Naive B cell (primary cell): Measurements from ENCODE around the gene KIAA0040. TPM values are rescaled to one million over a fixed set of nuclear protein-coding genes. Genes with fewer than 3 reads are reported as not detected.

Source experiments
- ATAC-seq, 2 donors: fragments of 150-1000 bp; cut with Tn5 transposase; 2 replicates each; pipeline ENCODE4 v1.10.0; 2021; ENCODE audit warnings: low read depth in 2 of 2, mild to moderate bottlenecking in 2 of 2, moderate library complexity in 2 of 2
- DNase-seq: peaks from one replicate; pipeline ENCODE4 v3.0.0; 2022
- H3K27ac Mint-ChIP-seq, 6 donors: one replicate each; pipeline ENCODE4 v1.8.0; 2020 to 2022; ENCODE audit warnings: mild to moderate bottlenecking in 6 of 6, mixed read lengths in 6 of 6, moderate library complexity in 5 of 6, inconsistent platforms in 2 of 6
- H3K27me3 Mint-ChIP-seq, 3 donors: one replicate each; pipeline ENCODE4 v1.8.0; 2021 to 2022; ENCODE audit warnings: mixed read lengths in 3 of 3, mild to moderate bottlenecking in 1 of 3
- H3K36me3 Mint-ChIP-seq, 2 donors: one replicate each; pipeline ENCODE4 v1.8.0; 2020 to 2022; ENCODE audit warnings: mixed read lengths in 2 of 2, inconsistent platforms in 1 of 2, mild to moderate bottlenecking in 1 of 2
- H3K4me1 Mint-ChIP-seq, 3 donors: one replicate each; pipeline ENCODE4 v1.8.0; 2020 to 2022; ENCODE audit warnings: mixed read lengths in 3 of 3, inconsistent platforms in 1 of 3, mild to moderate bottlenecking in 1 of 3, moderate library complexity in 1 of 3
- H3K4me3 Mint-ChIP-seq, 8 donors: one replicate each; pipeline ENCODE4 v1.8.0; 2020 to 2022; ENCODE audit warnings: mild to moderate bottlenecking in 8 of 8, mixed read lengths in 8 of 8, moderate library complexity in 8 of 8, inconsistent platforms in 2 of 8
- H3K9me3 Mint-ChIP-seq, 7 donors: one replicate each; pipeline ENCODE4 v1.8.0; 2020 to 2022; ENCODE audit warnings: mixed read lengths in 7 of 7, mild to moderate bottlenecking in 5 of 7, inconsistent platforms in 2 of 7, moderate library complexity in 1 of 7
- polyA plus RNA-seq, 6 donors: library from polyadenylated mRNA; unstranded; fragments of 300-500 nt; fragmentation: Illumina TruSeq; gene quantifications; one replicate each; pipeline ENCODE4 v1.2.3, GENCODE V29; 2021; ENCODE audit warnings: low read depth in 6 of 6

KIAA0040 gene
- polyA plus RNA-seq = 100 to 1,000 TPM in 5 of 6 donors, 10 to 100 TPM in 1; 97.1 to 182 (median 140) TPM

DNA sequence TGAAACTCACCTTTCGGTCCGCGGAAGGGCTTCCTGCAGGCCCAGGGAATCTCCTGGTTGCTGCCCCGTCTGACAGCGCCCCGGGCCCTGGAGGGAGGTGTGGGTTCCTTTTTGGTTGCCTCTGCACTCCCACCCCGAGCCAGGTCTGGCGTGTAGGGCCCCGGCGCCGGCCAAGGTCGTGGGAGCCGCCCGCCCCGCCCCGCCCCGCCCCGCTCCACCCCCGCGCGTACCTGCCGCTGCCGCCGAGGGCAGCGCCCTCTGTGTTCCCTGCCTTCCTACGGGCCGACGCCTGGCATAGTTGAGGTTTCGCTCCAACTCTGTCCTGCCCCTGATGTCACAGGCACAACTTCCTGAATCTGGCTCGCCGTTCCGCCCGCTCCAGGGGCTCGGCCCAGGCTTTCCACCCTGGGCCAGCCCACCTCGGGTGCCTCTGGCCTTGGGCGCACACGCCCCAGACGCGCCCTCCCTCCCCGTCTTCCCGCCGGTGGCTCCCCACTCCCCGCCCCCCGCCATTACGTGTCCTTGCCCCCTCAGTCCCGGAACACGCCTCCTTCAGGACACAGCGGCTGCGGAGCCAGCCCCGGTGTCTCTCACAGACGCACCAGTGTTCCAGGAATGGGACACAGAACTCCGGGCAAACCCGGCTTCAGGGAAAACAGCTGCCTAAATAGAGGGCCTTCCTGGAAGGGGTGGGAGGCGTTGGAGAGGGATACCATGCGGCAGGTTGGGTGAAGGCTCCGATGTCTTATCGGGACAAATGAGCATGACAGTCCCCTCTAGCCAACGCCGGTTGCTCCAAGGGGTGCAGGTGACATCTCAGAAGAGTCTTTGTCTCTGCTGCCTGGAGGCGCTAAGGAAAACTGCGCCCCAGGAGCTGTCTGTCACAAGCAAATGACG lies at the start of gene KIAA0040:
Gene KIAA0040, minus strand, starts transcription at position 147 of the 897 bp plus-strand sequence. CDS start 31,763 bp downstream, outside the sequence.
- DNase-seq = peak; percentile 60
- H3K9me3 Mint-ChIP-seq = no peaks in the 10 kb centered on the region
- H3K36me3 Mint-ChIP-seq = peaks cover 19 to 24% of the 10 kb centered on the region in 2 donors
- peak within 1 kb of the TSS; percentile 89 to 98 (median 95) for H3K27ac Mint-ChIP-seq
- H3K4me1 Mint-ChIP-seq = peaks cover 80 to 85% (median 85%) of the 10 kb centered on the region in 3 donors
- H3K4me3 Mint-ChIP-seq = peak within 1 kb of the TSS; percentile 85 to 100 (median 99)
- ATAC-seq = peak; percentile 47 to 55
- no peaks in the 10 kb centered on the region for H3K27me3 Mint-ChIP-seq

DNA sequence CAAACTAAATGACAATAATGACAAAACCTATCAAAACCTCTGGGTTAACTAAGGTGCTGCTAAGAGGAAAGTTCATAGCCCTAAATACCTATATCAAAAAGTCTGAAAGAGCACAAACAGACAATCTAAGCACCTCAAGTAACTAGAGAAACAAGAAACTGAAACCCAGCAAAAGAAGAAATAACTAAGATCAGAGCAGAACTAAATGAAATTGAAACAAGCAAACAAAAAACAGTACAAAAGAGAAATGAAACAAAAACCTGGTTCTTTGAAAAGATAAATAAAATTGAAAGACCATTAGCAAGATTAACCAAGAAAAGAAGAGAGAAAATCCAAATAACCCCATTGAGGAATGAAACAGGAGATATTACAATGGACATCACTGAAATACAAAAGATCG lies 44.8 kb upstream of the KIAA0040 start:
- DNase-seq = peak; percentile 47
- H3K4me3 Mint-ChIP-seq = peak overlapping the region; percentile 1 to 78 (median 64)
- peaks cover 0 to 8% of the 10 kb centered on the region in 2 donors for H3K36me3 Mint-ChIP-seq
- no peaks in the 10 kb centered on the region for H3K27me3 Mint-ChIP-seq
- peak; percentile 85 to 88 for ATAC-seq
- H3K27ac Mint-ChIP-seq = peak overlapping the region; percentile 1 to 87 (median 58)
- peaks cover 0 to 16% (median 9%) of the 10 kb centered on the region in 7 donors for H3K9me3 Mint-ChIP-seq
- H3K4me1 Mint-ChIP-seq = peaks cover 50 to 72% (median 51%) of the 10 kb centered on the region in 3 donors

DNA sequence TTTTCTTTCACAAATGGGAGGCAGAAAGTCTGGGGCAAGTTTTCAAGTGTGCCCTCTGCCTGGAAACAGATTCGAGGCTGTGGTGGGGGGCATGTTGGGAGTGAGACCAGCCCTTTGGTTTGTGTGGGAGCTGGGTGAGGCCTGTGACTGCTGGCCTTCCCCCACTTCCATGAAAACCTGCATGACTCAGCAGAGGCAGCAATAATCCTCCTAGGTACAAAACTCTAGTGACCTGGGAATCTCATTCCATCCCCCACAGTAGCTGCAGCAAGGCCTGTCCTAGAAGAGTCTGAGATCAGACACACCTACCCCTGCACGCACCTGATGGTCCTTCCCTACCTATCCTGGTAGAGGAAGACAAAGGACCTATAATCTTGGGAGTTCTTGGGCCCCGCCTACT lies 42.1 kb upstream of the KIAA0040 start:
- no peak for ATAC-seq
- Mint-ChIP-seq H3K36me3 (peaks cover 0 to 8% of the 10 kb centered on the region in 2 donors), H3K4me3 (peak overlapping the region in 6 of 8 donors; percentile 59 to 80 (median 68)), H3K27ac (peak overlapping the region; percentile 9 to 90 (median 78)), H3K27me3 (no peaks in the 10 kb centered on the region), H3K9me3 (peaks cover 0 to 16% (median 9%) of the 10 kb centered on the region in 7 donors), H3K4me1 (peaks cover 63 to 83% (median 66%) of the 10 kb centered on the region in 3 donors)
- no peak for DNase-seq

DNA sequence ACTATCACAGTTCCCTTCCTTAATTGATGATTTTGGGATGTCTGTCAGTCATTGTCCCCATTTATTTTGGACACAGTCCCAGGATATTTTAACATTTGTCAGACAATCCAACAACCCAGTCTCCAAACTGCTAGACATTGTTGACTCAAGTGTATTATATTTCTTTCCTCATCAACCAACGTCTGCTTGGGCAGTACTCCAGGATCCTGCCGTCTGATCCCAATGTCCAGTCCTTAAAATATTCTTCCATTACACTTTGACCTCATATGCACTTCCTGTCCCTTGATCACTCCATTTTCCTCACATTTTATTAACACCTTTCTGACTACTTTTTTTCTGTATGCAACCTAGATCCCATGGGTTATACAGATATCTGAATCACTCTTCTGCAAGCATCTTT lies 39.8 kb upstream of the KIAA0040 start:
- Mint-ChIP-seq H3K27ac (peak overlapping the region in 4 of 6 donors; percentile 4 to 89 (median 50)), H3K9me3 (peaks cover 0 to 18% (median 5%) of the 10 kb centered on the region in 7 donors), H3K4me1 (peaks cover 76 to 91% (median 84%) of the 10 kb centered on the region in 3 donors), H3K36me3 (peaks cover 0 to 3% of the 10 kb centered on the region in 2 donors), H3K4me3 (no peak overlapping the region), H3K27me3 (no peaks in the 10 kb centered on the region)
- ATAC-seq (no peak), DNase-seq (no peak)

DNA sequence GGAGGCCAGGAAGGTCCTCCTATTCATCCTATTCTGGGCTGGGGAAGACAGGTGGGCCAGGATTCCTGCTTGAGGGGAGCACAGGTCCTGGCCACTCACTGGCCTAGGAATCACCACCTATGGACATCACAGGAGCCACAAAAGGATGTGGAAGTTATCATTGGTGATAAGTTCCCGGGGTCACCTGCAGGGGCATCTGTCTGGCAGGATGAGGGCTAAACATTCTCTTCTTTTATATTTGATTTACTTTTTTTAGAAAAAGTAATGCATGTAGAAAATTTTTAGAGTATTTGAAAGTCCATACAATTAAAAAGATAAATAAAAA lies 33.2 kb upstream of the KIAA0040 start:
- peak overlapping the region; percentile 80 to 99 (median 96) for H3K27ac Mint-ChIP-seq
- no peaks in the 10 kb centered on the region for H3K27me3 Mint-ChIP-seq
- DNase-seq (no peak), ATAC-seq (peak; percentile 4 to 17)
- peak overlapping the region; percentile 2 to 90 (median 78) for H3K4me3 Mint-ChIP-seq
- H3K36me3 Mint-ChIP-seq = no peaks in the 10 kb centered on the region
- peaks cover 71 to 96% (median 94%) of the 10 kb centered on the region in 3 donors for H3K4me1 Mint-ChIP-seq
- H3K9me3 Mint-ChIP-seq = peaks cover 0 to 5% (median 0%) of the 10 kb centered on the region in 7 donors

DNA sequence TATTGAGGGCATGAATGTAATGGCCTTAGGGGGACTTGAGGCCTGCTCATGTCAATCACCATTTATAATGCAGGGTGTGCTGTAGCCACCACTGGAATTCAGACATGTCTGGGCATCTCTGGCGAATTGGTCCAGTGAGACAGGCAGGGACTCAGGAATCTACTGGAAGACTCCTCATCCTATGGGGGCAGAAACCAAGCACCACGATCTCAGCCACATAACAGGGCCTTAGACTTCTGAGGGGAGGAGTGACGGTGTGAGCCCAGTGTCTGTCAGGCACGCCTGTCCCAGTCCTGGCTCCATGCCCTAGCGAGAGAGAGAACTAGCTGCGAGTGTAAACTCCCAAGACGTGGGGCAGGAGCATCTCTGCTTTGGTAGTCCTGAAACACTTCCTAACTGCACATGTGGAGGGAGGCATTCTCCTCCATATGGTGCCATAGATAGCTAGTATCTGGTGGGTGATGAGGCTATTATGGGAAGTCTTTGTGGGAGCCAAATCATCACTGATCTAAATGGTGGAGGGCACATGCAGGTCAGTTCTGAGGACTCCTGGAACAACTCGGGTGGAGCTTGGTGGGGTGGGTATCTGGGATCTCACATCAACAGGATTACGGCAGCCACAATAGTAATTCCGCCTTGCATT lies 29.8 kb upstream of the KIAA0040 start:
- peak overlapping the region in 2 of 6 donors; percentile 44 to 59 for H3K27ac Mint-ChIP-seq
- peaks cover 71 to 96% (median 94%) of the 10 kb centered on the region in 3 donors for H3K4me1 Mint-ChIP-seq
- no peak overlapping the region for H3K4me3 Mint-ChIP-seq
- no peaks in the 10 kb centered on the region for H3K36me3 Mint-ChIP-seq
- DNase-seq (no peak), ATAC-seq (no peak)
- H3K9me3 Mint-ChIP-seq = peaks cover 0 to 2% (median 0%) of the 10 kb centered on the region in 7 donors
- H3K27me3 Mint-ChIP-seq = no peaks in the 10 kb centered on the region

DNA sequence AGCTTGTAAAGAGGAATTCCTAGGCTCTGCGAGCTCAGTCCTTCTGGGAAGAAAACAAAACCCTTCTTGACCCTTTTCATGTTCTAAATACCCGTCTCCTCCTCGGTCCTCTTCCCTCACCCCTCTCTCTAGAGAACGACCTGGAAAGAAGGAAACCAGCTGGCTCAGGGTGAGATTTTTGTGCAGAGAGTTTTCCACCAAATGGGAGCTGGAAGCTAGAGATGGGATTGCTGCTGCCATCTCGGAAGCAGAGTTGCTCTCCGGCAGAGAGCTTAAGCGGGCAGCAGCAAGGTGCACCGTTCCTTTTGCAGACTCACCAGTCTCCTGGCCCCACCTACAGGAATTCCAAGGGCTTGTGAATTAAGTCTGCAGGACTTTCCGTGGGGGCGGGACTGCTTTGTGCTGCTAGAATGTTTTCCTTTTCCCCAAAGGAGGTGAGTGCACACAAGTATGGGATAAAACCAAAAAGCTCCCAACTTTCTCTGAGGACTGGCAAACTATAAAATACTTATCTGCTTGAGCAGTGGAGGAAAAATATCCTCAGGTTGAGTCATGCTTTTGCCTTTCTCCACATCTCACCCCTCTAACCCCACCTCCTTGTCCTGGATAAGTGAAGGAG lies 29.1 kb upstream of the KIAA0040 start:
- peaks cover 68 to 92% (median 89%) of the 10 kb centered on the region in 3 donors for H3K4me1 Mint-ChIP-seq
- peak overlapping the region in 2 of 6 donors; percentile 14 to 68 for H3K27ac Mint-ChIP-seq
- no peaks in the 10 kb centered on the region for H3K36me3 Mint-ChIP-seq
- H3K4me3 Mint-ChIP-seq = peak overlapping the region in 1 of 8 donors; percentile 12
- H3K27me3 Mint-ChIP-seq = no peaks in the 10 kb centered on the region
- no peak for ATAC-seq
- H3K9me3 Mint-ChIP-seq = peaks cover 0 to 2% (median 0%) of the 10 kb centered on the region in 7 donors
- DNase-seq = no peak

DNA sequence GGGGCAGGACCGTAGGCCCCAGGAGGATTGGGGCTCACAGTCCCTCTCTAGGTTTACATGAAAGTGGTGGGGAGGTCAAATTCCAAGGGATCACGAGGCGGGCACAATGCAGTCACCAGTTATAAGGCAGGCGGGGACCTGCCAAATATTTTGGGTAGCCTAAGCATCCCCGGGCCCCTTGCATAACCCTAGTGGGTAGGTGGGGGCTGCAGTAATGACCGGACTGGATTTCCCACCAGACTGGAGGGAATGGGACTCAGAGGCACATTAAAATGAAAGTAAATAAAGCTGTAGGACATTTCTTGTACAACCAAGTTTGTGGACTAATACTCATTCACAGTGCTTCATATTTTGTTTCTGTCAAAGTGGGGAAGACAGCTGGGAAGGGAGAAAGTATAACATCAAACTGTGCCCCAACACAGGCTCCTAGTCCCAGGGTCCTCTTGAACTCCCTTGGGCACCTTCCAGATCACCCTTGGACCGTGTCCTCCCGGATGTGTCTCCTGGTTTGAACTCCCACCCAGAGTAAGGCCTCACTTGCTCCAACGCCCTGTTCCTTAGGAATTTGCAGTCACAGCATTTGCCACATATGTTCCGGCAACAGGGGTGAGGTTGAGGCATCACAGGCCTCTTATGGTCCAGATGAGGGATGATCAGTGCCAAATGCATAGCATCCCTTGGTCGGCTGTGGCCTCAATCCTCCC lies 28.4 kb upstream of the KIAA0040 start:
- no peak for ATAC-seq
- Mint-ChIP-seq H3K27ac (peak overlapping the region in 4 of 6 donors; percentile 14 to 87 (median 52)), H3K27me3 (no peaks in the 10 kb centered on the region), H3K9me3 (peaks cover 0 to 2% (median 0%) of the 10 kb centered on the region in 7 donors), H3K4me1 (peaks cover 65 to 86% (median 82%) of the 10 kb centered on the region in 3 donors), H3K36me3 (no peaks in the 10 kb centered on the region), H3K4me3 (peak overlapping the region in 1 of 8 donors; percentile 44)
- no peak for DNase-seq

DNA sequence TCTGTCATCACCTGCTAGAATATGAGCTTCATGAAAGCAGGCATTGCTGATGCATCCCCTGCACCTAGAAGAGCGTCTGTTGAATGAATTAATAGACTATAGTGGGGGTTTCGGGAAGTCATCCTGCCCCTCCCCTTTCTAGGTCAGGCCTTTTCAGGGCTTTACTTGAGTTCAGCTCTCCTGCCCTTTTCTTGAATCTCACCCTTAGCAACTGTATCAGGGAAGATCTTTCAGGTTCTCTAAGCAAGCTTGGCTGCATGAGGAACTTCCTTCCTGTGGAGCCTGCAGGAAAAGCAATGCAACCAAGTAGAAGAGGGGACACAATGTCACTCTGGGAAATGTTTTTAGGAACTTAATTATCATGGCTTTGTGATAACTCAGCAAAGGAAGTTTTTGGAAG lies 27.2 kb upstream of the KIAA0040 start:
- peak overlapping the region in 3 of 8 donors; percentile 0 to 54 (median 5) for H3K4me3 Mint-ChIP-seq
- ATAC-seq (no peak), DNase-seq (no peak)
- peak overlapping the region in 5 of 6 donors; percentile 5 to 87 (median 75) for H3K27ac Mint-ChIP-seq
- H3K36me3 Mint-ChIP-seq = no peaks in the 10 kb centered on the region
- H3K9me3 Mint-ChIP-seq = peaks cover 0 to 2% (median 0%) of the 10 kb centered on the region in 7 donors
- H3K4me1 Mint-ChIP-seq = peaks cover 55 to 75% (median 70%) of the 10 kb centered on the region in 3 donors
- H3K27me3 Mint-ChIP-seq = no peaks in the 10 kb centered on the region

DNA sequence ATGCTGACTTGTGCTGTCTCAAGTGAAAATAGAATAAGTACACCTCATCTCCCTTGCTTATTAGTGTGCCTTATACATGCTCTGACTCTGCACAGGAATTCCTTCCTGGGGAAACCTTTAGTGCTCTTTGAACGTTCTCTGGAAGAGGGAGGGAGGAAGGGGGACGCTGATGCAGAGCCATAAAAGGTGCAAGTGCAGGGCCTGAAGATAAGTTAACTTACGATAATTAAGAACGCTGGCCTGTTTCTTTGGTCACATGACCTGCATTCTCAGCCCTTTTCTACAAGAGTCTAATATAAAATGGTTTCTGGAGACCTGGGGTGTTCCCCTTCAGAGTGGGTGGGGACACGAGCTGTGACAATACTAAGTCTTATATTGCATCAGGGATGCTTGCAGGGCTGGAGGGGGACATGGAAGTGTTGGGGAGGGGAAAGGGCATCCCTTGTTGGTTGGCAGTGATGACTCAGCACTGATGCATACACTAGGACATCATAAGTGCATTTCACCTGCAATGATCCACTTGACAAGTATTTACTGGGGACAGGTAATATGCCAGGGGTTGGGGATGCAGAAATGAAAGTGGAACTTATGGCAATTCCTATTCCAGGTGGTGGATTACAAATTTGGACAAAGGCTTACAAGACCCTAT lies 26.3 kb upstream of the KIAA0040 start:
- ATAC-seq (no peak), DNase-seq (no peak)
- peak overlapping the region in 3 of 8 donors; percentile 1 to 57 (median 41) for H3K4me3 Mint-ChIP-seq
- H3K27me3 Mint-ChIP-seq = no peaks in the 10 kb centered on the region
- H3K9me3 Mint-ChIP-seq = no peaks in the 10 kb centered on the region
- H3K27ac Mint-ChIP-seq = peak overlapping the region in 4 of 6 donors; percentile 61 to 85 (median 69)
- peaks cover 46 to 73% (median 61%) of the 10 kb centered on the region in 3 donors for H3K4me1 Mint-ChIP-seq
- no peaks in the 10 kb centered on the region for H3K36me3 Mint-ChIP-seq

DNA sequence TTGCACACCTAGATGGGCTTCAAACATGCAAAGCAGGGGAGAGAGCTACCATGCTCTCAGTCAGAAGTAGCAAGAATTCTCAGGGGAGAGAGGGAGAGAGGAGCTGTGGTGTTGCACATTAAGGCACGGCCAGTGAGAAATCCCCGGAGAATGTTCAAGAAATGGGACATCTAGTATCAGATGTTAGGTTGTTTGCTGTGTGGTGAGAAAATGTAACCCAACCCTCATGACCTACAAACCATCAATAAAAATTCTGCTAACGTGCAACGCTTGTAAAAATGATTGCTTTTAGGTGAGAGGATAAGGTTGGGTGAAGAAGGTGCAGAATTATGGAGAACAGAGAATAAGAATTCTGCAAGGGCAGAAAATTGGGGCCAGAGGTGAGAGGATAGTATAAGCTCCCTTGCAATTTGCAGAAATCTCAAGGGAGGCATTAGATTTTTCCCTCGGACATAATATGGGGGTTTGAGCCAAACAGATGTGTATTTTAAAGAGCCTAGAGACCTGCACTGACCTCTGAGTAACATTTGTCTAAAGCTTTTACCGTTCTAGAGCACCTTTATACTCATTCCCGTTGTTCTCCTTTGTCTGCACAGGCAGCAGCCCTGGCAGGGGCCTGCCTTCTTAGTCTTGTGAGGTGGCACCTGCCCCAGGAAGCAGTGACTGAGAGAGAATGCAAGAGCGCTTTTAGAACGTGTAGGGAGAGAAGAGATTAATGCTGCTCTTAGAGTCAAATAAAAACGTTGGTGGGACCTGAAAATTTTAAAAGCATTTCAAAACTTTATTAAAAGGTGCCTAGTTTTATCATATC lies 25.4 kb upstream of the KIAA0040 start:
- H3K36me3 Mint-ChIP-seq = no peaks in the 10 kb centered on the region
- no peak for DNase-seq
- H3K4me1 Mint-ChIP-seq = peaks cover 36 to 63% (median 55%) of the 10 kb centered on the region in 3 donors
- H3K4me3 Mint-ChIP-seq = peak overlapping the region in 3 of 8 donors; percentile 51 to 58 (median 54)
- ATAC-seq = peak; percentile 52 to 60
- H3K27ac Mint-ChIP-seq = peak overlapping the region; percentile 9 to 79 (median 55)
- H3K27me3 Mint-ChIP-seq = no peaks in the 10 kb centered on the region
- peaks cover 0 to 2% (median 0%) of the 10 kb centered on the region in 7 donors for H3K9me3 Mint-ChIP-seq
